Measurements from ENCODE around the gene UNC5C.

DNA sequence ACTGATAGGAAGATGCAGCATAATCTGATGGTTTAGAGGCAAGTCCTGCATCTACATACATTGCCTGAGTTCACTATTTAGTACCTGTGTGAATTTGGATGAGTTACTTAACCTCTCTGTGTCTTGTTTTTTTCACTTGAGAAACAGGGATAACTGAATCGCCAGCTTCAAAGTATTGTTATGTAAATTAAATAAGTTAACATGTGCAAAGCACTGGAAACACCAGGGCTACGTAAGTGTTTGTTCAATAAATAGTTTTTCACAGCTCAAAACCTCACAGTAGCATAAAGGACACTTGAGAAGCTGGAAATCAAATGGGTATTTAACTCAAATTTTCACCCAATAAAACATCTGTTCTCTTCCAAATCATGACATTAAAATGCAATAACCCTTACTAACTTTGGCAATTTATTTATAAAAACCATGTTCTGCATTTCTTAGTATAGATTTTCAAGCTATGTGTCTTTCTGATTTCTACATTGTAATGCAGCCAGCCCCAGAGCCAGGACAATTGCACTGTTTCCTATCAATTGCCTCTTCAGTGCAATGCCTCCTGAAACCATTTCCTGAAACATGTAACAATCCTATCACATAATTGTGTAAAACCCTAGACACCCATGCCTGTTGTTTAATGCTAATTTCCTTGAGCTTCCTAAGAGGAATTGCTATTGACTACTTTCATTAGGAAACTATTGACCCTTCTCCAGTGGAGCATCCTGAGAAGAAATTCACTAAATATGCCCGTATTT is 177.1 kb downstream of the UNC5C start:
- no peak for TF ChIP-seq EP300 (IDR thresholded peaks at IDR 0.05)
- TF ChIP-seq, protein P1, sequence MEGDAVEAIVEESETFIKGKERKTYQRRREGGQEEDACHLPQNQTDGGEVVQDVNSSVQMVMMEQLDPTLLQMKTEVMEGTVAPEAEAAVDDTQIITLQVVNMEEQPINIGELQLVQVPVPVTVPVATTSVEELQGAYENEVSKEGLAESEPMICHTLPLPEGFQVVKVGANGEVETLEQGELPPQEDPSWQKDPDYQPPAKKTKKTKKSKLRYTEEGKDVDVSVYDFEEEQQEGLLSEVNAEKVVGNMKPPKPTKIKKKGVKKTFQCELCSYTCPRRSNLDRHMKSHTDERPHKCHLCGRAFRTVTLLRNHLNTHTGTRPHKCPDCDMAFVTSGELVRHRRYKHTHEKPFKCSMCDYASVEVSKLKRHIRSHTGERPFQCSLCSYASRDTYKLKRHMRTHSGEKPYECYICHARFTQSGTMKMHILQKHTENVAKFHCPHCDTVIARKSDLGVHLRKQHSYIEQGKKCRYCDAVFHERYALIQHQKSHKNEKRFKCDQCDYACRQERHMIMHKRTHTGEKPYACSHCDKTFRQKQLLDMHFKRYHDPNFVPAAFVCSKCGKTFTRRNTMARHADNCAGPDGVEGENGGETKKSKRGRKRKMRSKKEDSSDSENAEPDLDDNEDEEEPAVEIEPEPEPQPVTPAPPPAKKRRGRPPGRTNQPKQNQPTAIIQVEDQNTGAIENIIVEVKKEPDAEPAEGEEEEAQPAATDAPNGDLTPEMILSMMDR (IDR thresholded peaks at IDR 0.05): no peak
